Measurements from ENCODE around the gene TSKS.

The TSKS gene

DNA sequence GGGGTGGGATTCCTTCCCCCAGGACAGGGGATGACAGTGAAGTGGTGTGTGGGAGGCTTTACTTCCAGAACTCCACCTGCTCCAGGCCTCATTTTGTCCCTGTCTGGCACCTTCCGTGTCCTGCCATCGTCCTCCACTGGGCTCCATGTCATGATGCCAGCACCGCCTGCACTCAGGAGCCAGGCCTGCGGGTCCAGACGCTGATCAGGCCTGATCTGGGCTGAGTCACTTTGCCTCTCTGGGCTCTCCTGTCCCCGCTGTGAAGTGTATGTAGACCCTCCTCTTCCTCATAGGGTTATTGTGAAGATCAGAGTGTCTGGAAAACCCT, 40.4 kb upstream of the TSKS start:
- H3K9me3 ChIP-seq (ENCODE audit: control insufficient read depth, low read depth, low read length): no peaks in the 10 kb centered on the region
- H3K4me1 ChIP-seq (ENCODE audit: control insufficient read depth, low read depth, low read length): no peaks in the 10 kb centered on the region
- no peak overlapping the region for H3K9ac ChIP-seq (ENCODE audit: low read length)
- H3K27ac ChIP-seq (ENCODE audit: low read length): no peak overlapping the region
- no peak overlapping the region for H3K4me3 ChIP-seq (ENCODE audit: low read length)
- no peaks in the 10 kb centered on the region for H3K27me3 ChIP-seq (ENCODE audit: control insufficient read depth, insufficient read depth, low read length)
- H3K36me3 ChIP-seq (ENCODE audit: control insufficient read depth, low read depth, low read length): peaks cover 5% of the 10 kb centered on the region

DNA sequence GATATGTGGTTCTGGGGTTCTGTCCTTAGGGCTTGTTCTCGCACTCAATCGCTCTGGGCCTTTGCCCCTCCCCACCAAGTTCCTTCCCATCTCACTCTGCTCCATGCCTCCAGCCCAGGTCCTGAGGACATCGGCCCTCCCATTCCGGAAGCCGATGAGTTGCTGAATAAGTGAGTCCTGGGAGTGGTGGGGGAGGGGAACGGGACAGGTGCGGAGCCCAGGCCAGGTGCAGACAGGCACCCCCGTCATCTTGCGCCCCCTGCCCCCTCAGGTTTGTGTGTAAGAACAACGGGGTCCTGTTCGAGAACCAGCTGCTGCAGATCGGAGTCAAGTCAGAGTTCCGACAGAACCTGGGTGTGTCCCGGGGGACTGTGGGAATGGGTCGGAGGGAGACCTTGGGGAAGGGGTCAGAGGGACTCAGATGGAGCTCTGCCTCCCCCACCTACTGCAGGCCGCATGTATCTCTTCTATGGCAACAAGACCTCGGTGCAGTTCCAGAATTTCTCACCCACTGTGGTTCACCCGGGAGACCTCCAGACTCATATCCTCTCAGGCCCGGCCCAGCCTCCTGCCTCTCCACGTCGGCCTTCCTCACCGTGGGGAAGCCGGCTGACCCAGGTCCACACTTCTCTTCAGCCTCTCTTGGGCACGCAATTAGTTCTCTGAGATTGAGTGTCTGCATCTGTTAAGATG, 39.9 kb upstream of the TSKS start:
- peak overlapping the region; percentile 44 for H3K4me3 ChIP-seq (ENCODE audit: low read length)
- H3K4me1 ChIP-seq (ENCODE audit: control insufficient read depth, low read depth, low read length): no peaks in the 10 kb centered on the region
- no peaks in the 10 kb centered on the region for H3K9me3 ChIP-seq (ENCODE audit: control insufficient read depth, low read depth, low read length)
- no peak overlapping the region for H3K9ac ChIP-seq (ENCODE audit: low read length)
- no peak overlapping the region for H3K27ac ChIP-seq (ENCODE audit: low read length)
- H3K27me3 ChIP-seq (ENCODE audit: control insufficient read depth, insufficient read depth, low read length): no peaks in the 10 kb centered on the region
- H3K36me3 ChIP-seq (ENCODE audit: control insufficient read depth, low read depth, low read length): peaks cover 5% of the 10 kb centered on the region

GRCh38 chr19:49801966-49802661, 39.0 kb upstream of the TSKS start:
- Histone ChIP-seq H3K36me3 (ENCODE audit: control insufficient read depth, low read depth, low read length) (peaks cover 6% of the 10 kb centered on the region), H3K27me3 (ENCODE audit: control insufficient read depth, insufficient read depth, low read length) (no peaks in the 10 kb centered on the region), H3K4me1 (ENCODE audit: control insufficient read depth, low read depth, low read length) (no peaks in the 10 kb centered on the region), H3K9ac (ENCODE audit: low read length) (no peak overlapping the region), H3K4me3 (ENCODE audit: low read length) (peak overlapping the region; percentile 44), H3K9me3 (ENCODE audit: control insufficient read depth, low read depth, low read length) (no peaks in the 10 kb centered on the region), H3K27ac (ENCODE audit: low read length) (no peak overlapping the region)

DNA sequence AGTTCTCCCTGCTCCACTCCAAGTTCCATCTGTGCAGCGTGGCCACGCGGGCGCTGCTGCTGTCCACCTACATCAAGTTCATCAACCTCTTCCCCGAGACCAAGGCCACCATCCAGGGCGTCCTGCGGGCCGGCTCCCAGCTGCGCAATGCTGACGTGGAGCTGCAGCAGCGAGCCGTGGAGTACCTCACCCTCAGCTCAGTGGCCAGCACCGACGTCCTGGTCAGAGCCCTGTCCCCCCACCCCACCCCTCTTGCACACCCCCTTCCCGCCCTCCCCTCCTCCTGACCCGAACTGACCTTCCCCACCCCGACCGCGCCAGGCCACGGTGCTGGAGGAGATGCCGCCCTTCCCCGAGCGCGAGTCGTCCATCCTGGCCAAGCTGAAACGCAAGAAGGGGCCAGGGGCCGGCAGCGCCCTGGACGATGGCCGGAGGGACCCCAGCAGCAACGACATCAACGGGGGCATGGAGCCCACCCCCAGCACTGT, 38.3 kb upstream of the TSKS start:
- H3K36me3 ChIP-seq (ENCODE audit: control insufficient read depth, low read depth, low read length): peaks cover 12% of the 10 kb centered on the region
- H3K9ac ChIP-seq (ENCODE audit: low read length): no peak overlapping the region
- no peak overlapping the region for H3K4me3 ChIP-seq (ENCODE audit: low read length)
- no peaks in the 10 kb centered on the region for H3K27me3 ChIP-seq (ENCODE audit: control insufficient read depth, insufficient read depth, low read length)
- no peak overlapping the region for H3K27ac ChIP-seq (ENCODE audit: low read length)
- H3K4me1 ChIP-seq (ENCODE audit: control insufficient read depth, low read depth, low read length): no peaks in the 10 kb centered on the region
- H3K9me3 ChIP-seq (ENCODE audit: control insufficient read depth, low read depth, low read length): no peaks in the 10 kb centered on the region

DNA sequence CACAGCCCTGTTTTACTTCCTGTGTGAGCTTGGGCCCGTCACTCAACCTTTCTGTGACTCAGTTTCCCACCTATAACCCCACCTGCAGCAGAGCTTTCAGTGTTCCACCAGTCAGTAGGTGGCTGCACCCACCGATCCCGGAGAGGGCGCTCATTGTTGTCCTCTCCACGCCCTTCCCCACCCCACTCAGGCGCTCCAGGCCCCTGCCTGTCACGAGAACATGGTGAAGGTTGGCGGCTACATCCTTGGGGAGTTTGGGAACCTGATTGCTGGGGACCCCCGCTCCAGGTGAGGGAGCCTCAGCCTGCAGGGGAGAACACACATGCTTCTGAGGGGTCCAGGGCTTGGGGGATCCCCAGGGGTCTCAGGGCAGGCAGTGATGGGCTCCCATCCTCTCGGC, 37.7 kb upstream of the TSKS start:
- Histone ChIP-seq H3K27ac (ENCODE audit: low read length) (no peak overlapping the region), H3K36me3 (ENCODE audit: control insufficient read depth, low read depth, low read length) (peaks cover 19% of the 10 kb centered on the region), H3K9me3 (ENCODE audit: control insufficient read depth, low read depth, low read length) (no peaks in the 10 kb centered on the region), H3K27me3 (ENCODE audit: control insufficient read depth, insufficient read depth, low read length) (no peaks in the 10 kb centered on the region), H3K9ac (ENCODE audit: low read length) (no peak overlapping the region), H3K4me1 (ENCODE audit: control insufficient read depth, low read depth, low read length) (no peaks in the 10 kb centered on the region), H3K4me3 (ENCODE audit: low read length) (no peak overlapping the region)

GRCh38 chr19:49799798-49800376, 36.8 kb upstream of the TSKS start:
- peaks cover 24% of the 10 kb centered on the region for H3K36me3 ChIP-seq (ENCODE audit: control insufficient read depth, low read depth, low read length)
- no peaks in the 10 kb centered on the region for H3K27me3 ChIP-seq (ENCODE audit: control insufficient read depth, insufficient read depth, low read length)
- H3K27ac ChIP-seq (ENCODE audit: low read length): no peak overlapping the region
- H3K9me3 ChIP-seq (ENCODE audit: control insufficient read depth, low read depth, low read length): no peaks in the 10 kb centered on the region
- H3K4me3 ChIP-seq (ENCODE audit: low read length): no peak overlapping the region
- no peak overlapping the region for H3K9ac ChIP-seq (ENCODE audit: low read length)
- no peaks in the 10 kb centered on the region for H3K4me1 ChIP-seq (ENCODE audit: control insufficient read depth, low read depth, low read length)

- Histone ChIP-seq H3K9ac (ENCODE audit: low read length) (no peak overlapping the region), H3K9me3 (ENCODE audit: control insufficient read depth, low read depth, low read length) (no peaks in the 10 kb centered on the region), H3K36me3 (ENCODE audit: control insufficient read depth, low read depth, low read length) (peaks cover 24% of the 10 kb centered on the region), H3K27ac (ENCODE audit: low read length) (no peak overlapping the region), H3K4me3 (ENCODE audit: low read length) (no peak overlapping the region), H3K4me1 (ENCODE audit: control insufficient read depth, low read depth, low read length) (no peaks in the 10 kb centered on the region), H3K27me3 (ENCODE audit: control insufficient read depth, insufficient read depth, low read length) (no peaks in the 10 kb centered on the region)
These were observed 36.2 kb upstream of the TSKS start for GRCh38 chr19:49799271-49799797.

GRCh38 chr19:49798574-49798973, 35.5 kb upstream of the TSKS start:
- Histone ChIP-seq H3K9ac (ENCODE audit: low read length) (no peak overlapping the region), H3K27ac (ENCODE audit: low read length) (no peak overlapping the region), H3K4me3 (ENCODE audit: low read length) (no peak overlapping the region), H3K27me3 (ENCODE audit: control insufficient read depth, insufficient read depth, low read length) (no peaks in the 10 kb centered on the region), H3K4me1 (ENCODE audit: control insufficient read depth, low read depth, low read length) (no peaks in the 10 kb centered on the region), H3K36me3 (ENCODE audit: control insufficient read depth, low read depth, low read length) (peaks cover 25% of the 10 kb centered on the region), H3K9me3 (ENCODE audit: control insufficient read depth, low read depth, low read length) (no peaks in the 10 kb centered on the region)

DNA sequence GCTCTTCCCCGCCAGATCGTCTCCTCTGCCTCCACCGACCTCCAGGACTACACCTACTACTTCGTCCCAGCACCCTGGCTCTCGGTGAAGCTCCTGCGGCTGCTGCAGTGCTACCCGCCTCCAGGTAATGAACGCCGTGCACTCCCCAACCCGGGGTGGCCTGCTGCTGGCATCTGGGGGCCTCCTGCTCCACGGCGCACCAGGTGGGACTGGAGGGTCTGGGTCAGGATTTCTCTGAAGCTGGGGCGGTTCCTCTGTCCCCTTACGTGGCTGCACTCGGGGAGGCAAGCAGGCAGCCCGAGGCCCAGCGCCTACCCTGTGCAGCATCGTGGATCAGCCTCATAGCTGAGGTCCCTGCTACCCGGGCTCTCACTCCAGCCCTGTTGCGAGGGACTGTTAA, 32.5 kb upstream of the TSKS start:
- Histone ChIP-seq H3K9me3 (ENCODE audit: control insufficient read depth, low read depth, low read length) (no peaks in the 10 kb centered on the region), H3K27ac (ENCODE audit: low read length) (no peak overlapping the region), H3K36me3 (ENCODE audit: control insufficient read depth, low read depth, low read length) (peaks cover 29% of the 10 kb centered on the region), H3K9ac (ENCODE audit: low read length) (no peak overlapping the region), H3K4me3 (ENCODE audit: low read length) (no peak overlapping the region), H3K27me3 (ENCODE audit: control insufficient read depth, insufficient read depth, low read length) (no peaks in the 10 kb centered on the region), H3K4me1 (ENCODE audit: control insufficient read depth, low read depth, low read length) (no peaks in the 10 kb centered on the region)

GRCh38 chr19:49793561-49793840, 30.4 kb upstream of the TSKS start:
- Histone ChIP-seq H3K27ac (ENCODE audit: low read length) (no peak overlapping the region), H3K4me1 (ENCODE audit: control insufficient read depth, low read depth, low read length) (no peaks in the 10 kb centered on the region), H3K36me3 (ENCODE audit: control insufficient read depth, low read depth, low read length) (peaks cover 29% of the 10 kb centered on the region), H3K9ac (ENCODE audit: low read length) (no peak overlapping the region), H3K27me3 (ENCODE audit: control insufficient read depth, insufficient read depth, low read length) (no peaks in the 10 kb centered on the region), H3K4me3 (ENCODE audit: low read length) (no peak overlapping the region), H3K9me3 (ENCODE audit: control insufficient read depth, low read depth, low read length) (no peaks in the 10 kb centered on the region)

GRCh38 chr19:49792829-49793560, 29.9 kb upstream of the TSKS start:
- H3K27ac ChIP-seq (ENCODE audit: low read length): no peak overlapping the region
- no peak overlapping the region for H3K9ac ChIP-seq (ENCODE audit: low read length)
- no peaks in the 10 kb centered on the region for H3K4me1 ChIP-seq (ENCODE audit: control insufficient read depth, low read depth, low read length)
- H3K36me3 ChIP-seq (ENCODE audit: control insufficient read depth, low read depth, low read length): peaks cover 29% of the 10 kb centered on the region
- H3K4me3 ChIP-seq (ENCODE audit: low read length): no peak overlapping the region
- H3K27me3 ChIP-seq (ENCODE audit: control insufficient read depth, insufficient read depth, low read length): no peaks in the 10 kb centered on the region
- H3K9me3 ChIP-seq (ENCODE audit: control insufficient read depth, low read depth, low read length): no peaks in the 10 kb centered on the region

Measured in iPS-18a (cell line).